Astrocyte of the spinal cord (primary cell): Measurements from ENCODE around the gene CRTC3.
"Not testable (repeated sequence)": the region's sequence is repeated elsewhere in the genome, so short reads cannot be mapped to it uniquely, and the experiment has no call there.

Source experiments
- DNase-seq: peaks from one replicate; pipeline ENCODE4 v3.0.0; 2011; ENCODE audit warnings: low read depth, low spot score
- H3K4me3 ChIP-seq: 2 replicates; pipeline ENCODE4 v1.5.1; 2011; ENCODE audit warnings: low read depth, mild to moderate bottlenecking, low read length, moderate library complexity
- CTCF ChIP-seq: IDR thresholded peaks from 2 replicates; pipeline ENCODE4 v1.5.1; 2012; ENCODE audit warnings: low read depth, mild to moderate bottlenecking, low read length, inconsistent platforms
- in situ Hi-C: cut with HindIII; loops from 2 replicates; pipeline ENCODE4 v1.10.0; 2017; ENCODE audit warnings: low sequenced_read_pairs

The CRTC3 gene

DNA sequence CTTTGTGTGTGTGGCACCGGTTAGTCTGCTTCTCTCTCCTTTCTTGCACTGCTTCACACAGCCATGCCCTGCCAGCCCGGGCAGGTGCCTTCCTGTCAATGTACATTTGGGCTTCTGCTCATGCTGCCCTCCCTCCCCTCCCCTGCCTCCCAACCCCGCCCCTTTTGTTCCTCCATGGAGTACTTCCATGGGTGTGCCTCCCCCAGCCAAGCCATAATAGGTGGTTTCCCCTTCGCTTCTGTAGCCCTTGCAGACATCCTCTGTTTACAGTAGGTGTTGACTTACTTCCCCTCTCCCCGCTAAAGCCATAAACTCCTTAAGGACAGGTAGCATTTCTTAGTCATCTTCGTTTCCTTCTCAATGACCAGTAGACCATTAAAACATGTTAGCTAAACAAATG, 31.8 kb upstream of the CRTC3 start:
- H3K4me3 ChIP-seq: no peak overlapping the region
- no peak for DNase-seq
- in situ Hi-C loops: loop anchor here (25.0 kb wide), 1 partner anchor 136 kb away; the partner anchor contains the start of gene ZNF774
- TF ChIP-seq CTCF: no peak

GRCh38 chr15:90500171-90500570, 29.6 kb upstream of the CRTC3 start:
- no peak for DNase-seq
- in situ Hi-C loops: no loop called here
- H3K4me3 ChIP-seq: no peak overlapping the region
- TF ChIP-seq CTCF: no peak

GRCh38 chr15:90501898-90502297, 27.8 kb upstream of the CRTC3 start:
- H3K4me3 ChIP-seq: no peak overlapping the region
- TF ChIP-seq CTCF: no peak
- in situ Hi-C loops: no loop called here
- DNase-seq: no peak

DNA sequence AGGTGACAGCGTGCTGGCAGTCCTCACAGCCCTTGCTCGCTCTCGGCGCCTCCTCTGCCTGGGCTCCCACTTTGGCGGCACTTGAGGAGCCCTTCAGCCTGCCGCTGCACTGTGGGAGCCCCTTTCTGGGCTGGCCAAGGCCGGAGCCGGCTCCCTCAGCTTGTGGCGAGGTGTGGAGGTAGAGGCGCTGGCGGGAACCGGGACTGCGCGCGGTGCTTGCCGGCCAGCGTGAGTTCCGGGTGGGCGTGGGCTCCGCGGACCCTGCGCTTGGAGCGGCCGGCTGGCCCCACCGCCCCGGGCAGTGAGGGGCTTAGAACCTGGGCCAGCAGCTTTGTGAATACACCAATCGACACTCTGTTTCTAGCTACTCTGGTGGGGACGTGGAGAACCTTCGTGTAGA, 18.9 kb upstream of the CRTC3 start:
- DNase-seq, H3K4me3 ChIP-seq, in situ Hi-C loops: not testable (repeated sequence)

DNA sequence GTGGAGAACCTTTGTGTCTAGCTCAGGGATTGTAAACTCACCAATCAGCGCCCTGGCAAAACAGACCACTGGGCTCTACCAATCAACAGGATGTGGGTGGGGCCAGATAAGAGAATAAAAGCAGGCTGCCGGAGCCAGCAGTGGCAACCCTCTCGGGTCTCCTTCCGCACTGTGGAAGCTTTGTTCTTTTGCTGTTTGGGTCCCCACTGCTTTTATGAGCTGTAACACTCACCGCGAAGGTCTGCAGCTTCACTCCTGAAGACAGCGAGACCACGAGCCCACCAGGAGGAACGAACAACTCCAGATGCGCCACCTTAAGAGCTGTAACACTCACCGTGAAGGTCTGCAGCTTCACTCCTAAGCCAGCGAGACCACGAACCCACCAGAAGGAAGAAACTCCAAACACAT, 18.5 kb upstream of the CRTC3 start:
- DNase-seq, H3K4me3 ChIP-seq, in situ Hi-C loops: not testable (repeated sequence)

GRCh38 chr15:90512276-90512675, 17.4 kb upstream of the CRTC3 start:
- DNase-seq: no peak
- H3K4me3 ChIP-seq: no peak overlapping the region
- TF ChIP-seq CTCF: no peak
- in situ Hi-C loops: no loop called here

- in situ Hi-C loops: no loop called here
- H3K4me3 ChIP-seq: no peak overlapping the region
- TF ChIP-seq CTCF: no peak
- DNase-seq: no peak
These were observed 16.7 kb upstream of the CRTC3 start for GRCh38 chr15:90512981-90513380.

DNA sequence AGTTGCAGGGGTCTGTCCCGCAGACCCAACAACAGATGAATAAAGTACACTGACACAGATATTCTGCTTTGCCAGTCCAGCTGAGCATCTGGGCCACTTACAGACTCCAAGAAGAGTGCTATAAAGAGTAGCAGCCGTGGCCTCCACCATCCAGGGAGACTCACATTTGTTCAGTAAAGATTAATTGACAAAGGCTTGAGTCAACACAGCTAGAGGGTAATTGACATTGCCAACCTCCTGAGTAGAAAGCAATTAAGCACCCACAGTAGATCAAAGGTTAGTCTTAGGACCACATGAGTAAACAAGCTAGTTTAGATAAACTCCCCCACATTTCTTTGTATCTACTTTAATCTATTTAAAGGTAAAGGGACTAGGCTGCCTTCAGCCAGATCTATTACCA, 16.3 kb upstream of the CRTC3 start:
- TF ChIP-seq CTCF: no peak
- in situ Hi-C loops: no loop called here
- DNase-seq: no peak
- no peak overlapping the region for H3K4me3 ChIP-seq

DNA sequence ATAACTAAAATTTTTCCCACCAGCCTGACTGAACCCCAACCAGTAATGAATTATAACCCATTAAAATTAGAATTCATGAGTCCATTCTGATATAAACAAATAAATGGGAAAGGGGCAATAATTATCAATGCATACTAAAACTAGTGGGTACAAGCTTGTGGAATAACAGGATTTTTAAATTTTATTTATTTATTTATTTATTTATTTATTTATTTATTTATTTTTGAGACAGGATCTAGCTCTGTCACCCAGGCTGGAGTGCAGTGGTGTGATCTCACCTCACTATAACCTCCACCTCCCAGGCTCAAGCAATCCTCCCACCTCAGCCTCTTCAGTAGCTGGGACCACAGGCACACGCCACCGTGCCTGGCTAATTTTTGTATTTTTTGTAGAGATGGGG, 15.8 kb upstream of the CRTC3 start:
- H3K4me3 ChIP-seq, in situ Hi-C loops, DNase-seq: not testable (repeated sequence)
